ENCODE results near the gene NINJ2.

DNA sequence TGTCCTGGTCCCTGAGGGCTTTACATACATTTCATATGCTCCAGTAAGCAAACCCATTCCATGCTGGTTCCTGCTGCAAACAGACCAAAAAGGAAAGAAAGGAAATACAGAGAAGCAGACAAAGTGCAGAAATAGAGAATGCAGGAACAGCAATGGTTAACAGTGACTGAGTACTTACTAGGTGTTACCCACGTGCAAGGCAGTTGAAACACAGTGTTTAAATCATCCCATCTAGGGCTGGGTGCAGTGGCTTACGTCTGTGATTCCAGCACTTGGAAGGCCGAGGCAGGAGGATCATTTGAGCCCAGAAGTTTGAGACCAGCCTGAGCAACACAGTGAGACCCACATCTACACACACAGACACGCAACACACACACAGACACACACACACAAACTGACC lies 21.2 kb upstream of the NINJ2 start:
- TF ChIP-seq, protein P1, sequence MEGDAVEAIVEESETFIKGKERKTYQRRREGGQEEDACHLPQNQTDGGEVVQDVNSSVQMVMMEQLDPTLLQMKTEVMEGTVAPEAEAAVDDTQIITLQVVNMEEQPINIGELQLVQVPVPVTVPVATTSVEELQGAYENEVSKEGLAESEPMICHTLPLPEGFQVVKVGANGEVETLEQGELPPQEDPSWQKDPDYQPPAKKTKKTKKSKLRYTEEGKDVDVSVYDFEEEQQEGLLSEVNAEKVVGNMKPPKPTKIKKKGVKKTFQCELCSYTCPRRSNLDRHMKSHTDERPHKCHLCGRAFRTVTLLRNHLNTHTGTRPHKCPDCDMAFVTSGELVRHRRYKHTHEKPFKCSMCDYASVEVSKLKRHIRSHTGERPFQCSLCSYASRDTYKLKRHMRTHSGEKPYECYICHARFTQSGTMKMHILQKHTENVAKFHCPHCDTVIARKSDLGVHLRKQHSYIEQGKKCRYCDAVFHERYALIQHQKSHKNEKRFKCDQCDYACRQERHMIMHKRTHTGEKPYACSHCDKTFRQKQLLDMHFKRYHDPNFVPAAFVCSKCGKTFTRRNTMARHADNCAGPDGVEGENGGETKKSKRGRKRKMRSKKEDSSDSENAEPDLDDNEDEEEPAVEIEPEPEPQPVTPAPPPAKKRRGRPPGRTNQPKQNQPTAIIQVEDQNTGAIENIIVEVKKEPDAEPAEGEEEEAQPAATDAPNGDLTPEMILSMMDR (IDR thresholded peaks at IDR 0.05), result no peak
- no peak for TF ChIP-seq POLR2A (IDR thresholded peaks at IDR 0.05)

Measured in esophagus squamous epithelium (tissue), 4 donors.